Activated naive CD8-positive, alpha-beta T cell treated with anti-CD3 and anti-CD28 coated beads, Interleukin-2, amount 50 U/mL, for 16 hours (primary cell): ENCODE data around the gene TNNI3K.

Source experiments
- DNase-seq: peaks from one replicate; pipeline ENCODE4 v3.0.0-alpha.2; 2020; ENCODE audit warnings: low read depth, low spot score

Gene TNNI3K

GRCh38 chr1:74436078-74436477 is 200.9 kb downstream of the TNNI3K start:
- DNase-seq: no peak

- no peak for DNase-seq
These were observed 201.8 kb downstream of the TNNI3K start for GRCh38 chr1:74437035-74437434.

GRCh38 chr1:74452035-74452434 is 216.8 kb downstream of the TNNI3K start:
- DNase-seq: no peak

GRCh38 chr1:74453277-74453676 is 218.1 kb downstream of the TNNI3K start:
- no peak for DNase-seq

- no peak for DNase-seq
These were observed 220.2 kb downstream of the TNNI3K start for GRCh38 chr1:74455390-74455789.

- no peak for DNase-seq
These were observed 222.1 kb downstream of the TNNI3K start for GRCh38 chr1:74457253-74457652.

GRCh38 chr1:74463333-74463988 is 228.3 kb downstream of the TNNI3K start:
- DNase-seq: no peak

- no peak for DNase-seq
These were observed 228.8 kb downstream of the TNNI3K start for GRCh38 chr1:74464037-74464436.

- no peak for DNase-seq
These were observed 230.1 kb downstream of the TNNI3K start for GRCh38 chr1:74465193-74465681.

- DNase-seq: no peak
These were observed 232.7 kb downstream of the TNNI3K start for GRCh38 chr1:74467786-74468377.

GRCh38 chr1:74468982-74469603 is 233.9 kb downstream of the TNNI3K start:
- DNase-seq: no peak

GRCh38 chr1:74470251-74470650 is 235.1 kb downstream of the TNNI3K start:
- DNase-seq: no peak

- DNase-seq: no peak
These were observed 235.7 kb downstream of the TNNI3K start for GRCh38 chr1:74470936-74471335.

- DNase-seq: no peak
These were observed 236.3 kb downstream of the TNNI3K start for GRCh38 chr1:74471470-74471869.

- DNase-seq: no peak
These were observed 239.4 kb downstream of the TNNI3K start for GRCh38 chr1:74474585-74474984.

GRCh38 chr1:74478979-74479378 is 243.8 kb downstream of the TNNI3K start:
- DNase-seq: no peak

- no peak for DNase-seq
These were observed 244.9 kb downstream of the TNNI3K start for GRCh38 chr1:74480068-74480467.

- DNase-seq: no peak
These were observed 246.4 kb downstream of the TNNI3K start for GRCh38 chr1:74481607-74482006.

GRCh38 chr1:74485622-74486021 is 250.4 kb downstream of the TNNI3K start:
- DNase-seq: no peak

- no peak for DNase-seq
These were observed 250.8 kb downstream of the TNNI3K start for GRCh38 chr1:74486036-74486435.

GRCh38 chr1:74496669-74497068 is 261.5 kb downstream of the TNNI3K start:
- no peak for DNase-seq

GRCh38 chr1:74498901-74499300 is 263.7 kb downstream of the TNNI3K start:
- no peak for DNase-seq

GRCh38 chr1:74502432-74502831 is 267.2 kb downstream of the TNNI3K start:
- no peak for DNase-seq
